ENCODE results near the gene CFB. TPM values are rescaled to one million over a fixed set of nuclear protein-coding genes. Genes with fewer than 3 reads are reported as not detected.

CFB gene
- total RNA-seq: under 1 TPM; 0.76 to 0.82 TPM

GRCh38 chr6:31945507-31946369 lies at the start of gene CFB:
CFB (plus strand) TSS chr6:31946095; CDS start chr6:31946222, 127 bp downstream.
- Mint-ChIP-seq H3K4me1 (ENCODE audit: low read depth) (peaks cover 8% of the 10 kb centered on the region), H3K27ac (no peak within 1 kb of the TSS), H3K27me3 (peaks cover 16% of the 10 kb centered on the region), H3K4me3 (no peak within 1 kb of the TSS), H3K36me3 (no peaks in the 10 kb centered on the region), H3K9me3 (no peaks in the 10 kb centered on the region)
- peak; percentile 24 for DNase-seq
- CTCF ChIA-PET: interaction anchor here (1.1 kb wide), 1 partner anchor 102 kb away, joined by 3 read pairs; no protein-coding TSS in a partner anchor
- intact Hi-C loops (cut with micrococcal nuclease): no loop called here
- POLR2A ChIA-PET: no interaction called here

GRCh38 chr6:31896493-31896855 lies 49.4 kb upstream of the CFB start:
- Mint-ChIP-seq H3K27me3 (no peaks in the 10 kb centered on the region), H3K4me3 (peak overlapping the region; percentile 77), H3K27ac (peak overlapping the region; percentile 74), H3K9me3 (no peaks in the 10 kb centered on the region), H3K4me1 (ENCODE audit: low read depth) (peaks cover 29% of the 10 kb centered on the region), H3K36me3 (peaks cover 8% of the 10 kb centered on the region)
- no peak for DNase-seq
- intact Hi-C loops (cut with micrococcal nuclease): loop anchor here (2.0 to 5.0 kb wide), 3 partner anchors 62 to 232 kb away; partner anchors contain the start of genes GPANK1, NELFE and SKIC2
- POLR2A ChIA-PET: interaction anchor here (3.2 kb wide), 1 partner anchor 62 kb away, joined by 15 read pairs; the partner anchor contains the start of genes NELFE and SKIC2
- CTCF ChIA-PET: no interaction called here

GRCh38 chr6:31896856-31897611 lies 48.9 kb upstream of the CFB start:
- Mint-ChIP-seq H3K9me3 (no peaks in the 10 kb centered on the region), H3K27ac (peak overlapping the region; percentile 74), H3K4me1 (ENCODE audit: low read depth) (peaks cover 29% of the 10 kb centered on the region), H3K36me3 (peaks cover 7% of the 10 kb centered on the region), H3K4me3 (peak overlapping the region; percentile 94), H3K27me3 (no peaks in the 10 kb centered on the region)
- intact Hi-C loops (cut with micrococcal nuclease): loop anchor here (1.0 to 5.0 kb wide), 4 partner anchors 34 to 232 kb away; partner anchors contain the start of genes GPANK1, NELFE and SKIC2
- CTCF ChIA-PET: interaction anchor here (1.6 to 1.9 kb wide), 3 partner anchors 7 to 66 kb away, joined by 5 to 18 read pairs (median 6); no protein-coding TSS in a partner anchor
- POLR2A ChIA-PET: interaction anchor here (1.0 to 3.2 kb wide), 6 partner anchors 15 to 233 kb away, joined by 3 to 15 read pairs (median 6); partner anchors contain the start of genes DXO, NELFE, NEU1 and SKIC2
- DNase-seq: peak; percentile 15

GRCh38 chr6:31897612-31898382 lies 48.1 kb upstream of the CFB start, which contains the start of gene EHMT2:
EHMT2 (minus strand) TSS chr6:31897698; CDS start chr6:31897677, 21 bp downstream.
- CTCF ChIA-PET: interaction anchor here (0.7 to 1.9 kb wide), 5 partner anchors 8 to 67 kb away, joined by 3 to 18 read pairs (median 5); partner anchors contain the start of gene NEU1
- H3K27ac Mint-ChIP-seq: peak within 1 kb of the TSS; percentile 94
- H3K4me1 Mint-ChIP-seq (ENCODE audit: low read depth): peaks cover 34% of the 10 kb centered on the region
- intact Hi-C loops (cut with micrococcal nuclease): loop anchor here (1.0 to 5.0 kb wide), 4 partner anchors 34 to 233 kb away; partner anchors contain the start of genes GPANK1, NELFE and SKIC2
- POLR2A ChIA-PET: interaction anchor here (0.6 to 3.2 kb wide), 8 partner anchors 14 to 234 kb away, joined by 3 to 15 read pairs (median 4); partner anchors contain the start of genes DXO, MSH5, NELFE and NEU1
- peaks cover 1% of the 10 kb centered on the region for H3K36me3 Mint-ChIP-seq
- no peaks in the 10 kb centered on the region for H3K9me3 Mint-ChIP-seq
- no peaks in the 10 kb centered on the region for H3K27me3 Mint-ChIP-seq
- DNase-seq: peak; percentile 91
- H3K4me3 Mint-ChIP-seq: peak within 1 kb of the TSS; percentile 94

GRCh38 chr6:31898383-31899011 lies 47.4 kb upstream of the CFB start:
- H3K27me3 Mint-ChIP-seq: no peaks in the 10 kb centered on the region
- peak; percentile 42 for DNase-seq
- no peaks in the 10 kb centered on the region for H3K9me3 Mint-ChIP-seq
- POLR2A ChIA-PET: interaction anchor here (0.6 to 3.2 kb wide), 5 partner anchors 35 to 196 kb away, joined by 3 to 15 read pairs (median 8); partner anchors contain the start of genes DXO, MSH5, NELFE and NEU1
- intact Hi-C loops (cut with micrococcal nuclease): loop anchor here (5.0 kb wide), 1 partner anchor 66 kb away; no protein-coding TSS in a partner anchor
- H3K36me3 Mint-ChIP-seq: peaks cover 1% of the 10 kb centered on the region
- CTCF ChIA-PET: interaction anchor here (0.7 to 1.9 kb wide), 6 partner anchors 9 to 128 kb away, joined by 3 to 18 read pairs (median 4); partner anchors contain the start of gene NEU1
- peak overlapping the region; percentile 94 for H3K27ac Mint-ChIP-seq
- peaks cover 37% of the 10 kb centered on the region for H3K4me1 Mint-ChIP-seq (ENCODE audit: low read depth)
- peak overlapping the region; percentile 94 for H3K4me3 Mint-ChIP-seq

GRCh38 chr6:31899215-31899614 lies 46.7 kb upstream of the CFB start:
- POLR2A ChIA-PET: interaction anchor here (2.1 kb wide), 1 partner anchor 73 kb away, joined by 8 read pairs; the partner anchor contains the start of gene DXO

GRCh38 chr6:31899882-31900722 lies 45.8 kb upstream of the CFB start:
- POLR2A ChIA-PET: no interaction called here
- CTCF ChIA-PET: no interaction called here
- Mint-ChIP-seq H3K27ac (no peak overlapping the region), H3K9me3 (no peaks in the 10 kb centered on the region), H3K36me3 (peaks cover 1% of the 10 kb centered on the region), H3K4me3 (no peak overlapping the region), H3K4me1 (ENCODE audit: low read depth) (peaks cover 37% of the 10 kb centered on the region), H3K27me3 (no peaks in the 10 kb centered on the region)
- intact Hi-C loops (cut with micrococcal nuclease): loop anchor here (5.0 kb wide), 1 partner anchor 68 kb away; no protein-coding TSS in a partner anchor
- DNase-seq: peak; percentile 20

More at GRCh38 chr6:31899215-31899614, 46.7 kb upstream of the CFB start:
- DNase-seq: no peak
- CTCF ChIA-PET: interaction anchor here (0.7 kb wide), 1 partner anchor 129 kb away, joined by 3 read pairs; no protein-coding TSS in a partner anchor
- Mint-ChIP-seq H3K27me3 (no peaks in the 10 kb centered on the region), H3K9me3 (no peaks in the 10 kb centered on the region), H3K27ac (peak overlapping the region; percentile 34), H3K36me3 (peaks cover 1% of the 10 kb centered on the region), H3K4me1 (ENCODE audit: low read depth) (peaks cover 37% of the 10 kb centered on the region), H3K4me3 (peak overlapping the region; percentile 31)
- intact Hi-C loops (cut with micrococcal nuclease): loop anchor here (5.0 kb wide), 1 partner anchor 67 kb away; no protein-coding TSS in a partner anchor

- intact Hi-C loops (cut with micrococcal nuclease): no loop called here
- H3K27ac Mint-ChIP-seq: no peak overlapping the region
- ChIA-PET POLR2A (interaction anchor here (0.5 to 0.6 kb wide), 2 partner anchors 38 to 65 kb away, joined by 3 read pairs; no protein-coding TSS in a partner anchor), CTCF (no interaction called here)
- H3K9me3 Mint-ChIP-seq: no peaks in the 10 kb centered on the region
- H3K27me3 Mint-ChIP-seq: no peaks in the 10 kb centered on the region
- H3K36me3 Mint-ChIP-seq: peaks cover 1% of the 10 kb centered on the region
- DNase-seq: no peak
- H3K4me3 Mint-ChIP-seq: peak overlapping the region; percentile 57
- peaks cover 33% of the 10 kb centered on the region for H3K4me1 Mint-ChIP-seq (ENCODE audit: low read depth)
Measured at GRCh38 chr6:31900917-31901414, 44.9 kb upstream of the CFB start.

- no peaks in the 10 kb centered on the region for H3K36me3 Mint-ChIP-seq
- no peak overlapping the region for H3K27ac Mint-ChIP-seq
- ChIA-PET CTCF (interaction anchor here (0.9 to 1.3 kb wide), 2 partner anchors 11 to 51 kb away, joined by 3 to 4 read pairs; no protein-coding TSS in a partner anchor), POLR2A (interaction anchor here (0.5 to 1.2 kb wide), 2 partner anchors 38 to 70 kb away, joined by 3 read pairs; partner anchors contain the start of gene DXO)
- H3K27me3 Mint-ChIP-seq: peaks cover 3% of the 10 kb centered on the region
- intact Hi-C loops (cut with micrococcal nuclease): no loop called here
- H3K4me1 Mint-ChIP-seq (ENCODE audit: low read depth): peaks cover 30% of the 10 kb centered on the region
- peak; percentile 68 for DNase-seq
- H3K4me3 Mint-ChIP-seq: peak overlapping the region; percentile 57
- no peaks in the 10 kb centered on the region for H3K9me3 Mint-ChIP-seq
Measured at GRCh38 chr6:31901415-31901952, 44.4 kb upstream of the CFB start.
